ENCODE measurements around the gene CXorf38. TPM values are rescaled to one million over a fixed set of nuclear protein-coding genes. Genes with fewer than 3 reads are reported as not detected.

CXorf38 gene
- total and polyA plus RNA-seq, 9 of the 15 experiments (the other 6 are each of a cell fraction or from before 2014, with no cell fraction given): 1.2 to 12.8 (median 8.4) TPM

DNA sequence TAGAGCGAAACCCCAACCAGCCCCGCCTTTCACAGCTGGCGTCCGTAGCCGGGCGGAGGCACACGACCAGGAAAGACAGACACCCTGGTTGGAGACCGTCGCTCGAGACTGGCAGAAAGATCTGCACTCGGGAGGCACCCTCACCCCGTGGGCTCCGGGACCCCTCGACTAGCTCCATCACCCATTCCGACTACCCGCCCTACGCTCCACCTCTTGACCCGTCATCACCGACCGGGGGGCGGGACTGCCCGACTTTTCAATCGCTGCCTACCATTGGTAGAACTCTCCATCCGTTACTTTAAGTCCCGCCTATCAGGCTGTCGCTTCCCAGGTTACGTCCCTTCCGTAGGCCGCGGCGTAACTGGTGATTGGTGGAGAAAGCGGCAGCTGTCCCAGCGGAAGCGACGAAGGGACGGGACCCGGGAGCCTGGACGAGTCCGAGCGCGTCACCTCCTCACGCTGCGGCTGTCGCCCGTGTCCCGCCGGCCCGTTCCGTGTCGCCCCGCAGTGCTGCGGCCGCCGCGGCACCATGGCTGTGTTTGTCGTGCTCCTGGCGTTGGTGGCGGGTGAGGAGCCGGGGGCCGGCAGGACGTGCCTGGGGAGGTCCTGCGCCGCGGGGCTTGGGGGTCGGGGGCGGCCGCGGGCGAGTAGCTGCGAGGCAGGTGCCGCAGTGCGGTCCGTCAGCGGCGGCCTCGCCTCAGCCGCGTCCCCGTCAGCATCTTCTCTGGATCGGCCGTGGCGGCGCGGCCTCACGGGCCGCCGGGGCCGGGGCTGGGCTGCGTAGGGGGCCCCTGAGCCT is 66.6 kb downstream of the CXorf38 start, which contains the start of gene ATP6AP2:
Gene ATP6AP2 (plus strand): TSS at position 434 of the 799 bp plus-strand sequence. CDS start 96 bp downstream, at position 530.
- Histone ChIP-seq H3K9me1 (ENCODE audit: control insufficient read depth, insufficient read depth, low read length) (no peaks in the 10 kb centered on the region), H3K27me3 (ENCODE audit: control insufficient read depth in 2 of 2, insufficient read depth in 2 of 2, low read length in 2 of 2) (no peaks in the 10 kb centered on the region), H3K79me2 (ENCODE audit: control insufficient read depth, insufficient read depth, low read length) (peaks cover 25% of the 10 kb centered on the region), H3K36me3 (ENCODE audit: control insufficient read depth, insufficient read depth, low read length) (no peaks in the 10 kb centered on the region), H3K4me3 (peak within 1 kb of the TSS; percentile 88), H3K27ac (ENCODE audit: extremely low read depth, low read depth, low read length) (peak within 1 kb of the TSS; percentile 68; the same call in 2 of the 3 replicates), H3K4me2 (ENCODE audit: insufficient read depth, low read length) (peak within 1 kb of the TSS; percentile 85), H2AFZ (ENCODE audit: low read depth, low read length) (peak within 1 kb of the TSS; percentile 92), H4K20me1 (replicated peaks; ENCODE audit: control insufficient read depth, insufficient read depth, low read length) (no peaks in the 10 kb centered on the region; the same call in 1 of the 2 replicates), H3K9ac (ENCODE audit: insufficient read depth in 1 of 2, low read depth in 2 of 2, low read length in 2 of 2) (peak within 1 kb of the TSS; percentile 62 to 91), H3K9me3 (replicated peaks; ENCODE audit: control insufficient read depth, insufficient read depth, low read depth, low read length) (no peaks in the 10 kb centered on the region), H3K4me1 (replicated peaks in 1 of 2; ENCODE audit: control insufficient read depth in 2 of 2, insufficient read depth in 2 of 2, low read length in 2 of 2) (peaks cover 5 to 14% of the 10 kb centered on the region in 2 experiments; a peak in 3 of 5 replicates)
- in situ Hi-C loops (cut with MboI) (no loop called here), intact Hi-C loops (cut with micrococcal nuclease) (loop anchor here (10.0 kb wide), 1 partner anchor 64 kb away; the partner anchor contains the start of gene CXorf38)
- 1% methylated on average over 30 of the region's 89 CpGs for WGBS (ENCODE audit: insufficient coverage, low coverage, missing lambda C conversion rate)
- ATAC-seq: peak; percentile 99
- ChIA-PET POLR2A (interaction anchor here (0.5 to 0.7 kb wide), 2 partner anchors 214 to 546 kb away, joined by 3 to 4 read pairs; no protein-coding TSS in a partner anchor), CTCF (ENCODE audit: low intra/inter-chr PET ratio) (no interaction called here)
- DNase-seq (ENCODE audit: extremely low read depth in 1 of 4, low spot score in 3 of 4): peak; percentile 94 to 96 (median 95)
- peak; percentile 99 for FAIRE-seq
- BruUV-seq (replicated peaks): no TSS peak
- TF ChIP-seq ASH1L (IDR thresholded peaks at IDR 0.05; ENCODE audit: borderline replicate concordance, low read depth, partially characterized antibody) (peak; percentile 84), ZNF347 (CRISPR knock-in tag; IDR thresholded peaks at IDR 0.05; ENCODE audit: low read depth) (no peak), HLTF (IDR thresholded peaks at IDR 0.05) (no peak), ELK3 (CRISPR knock-in tag; IDR thresholded peaks at IDR 0.05) (no peak), FOXJ2 (tag; IDR thresholded peaks at IDR 0.05) (no peak), IRF2 (CRISPR knock-in tag; IDR thresholded peaks at IDR 0.05) (no peak), LCOR (CRISPR knock-in tag; IDR thresholded peaks at IDR 0.05) (no peak), U2AF1 (optimal IDR thresholded peaks at IDR 0.05; ENCODE audit: low read depth, low read length) (no peak), SUPT5H (IDR thresholded peaks at IDR 0.05) (peak; percentile 70), USF1 (CRISPR knock-in tag; IDR thresholded peaks at IDR 0.05) (peak; percentile 68; the same call in 1 of the 2 replicates)
- TF ChIP-seq, protein P1, sequence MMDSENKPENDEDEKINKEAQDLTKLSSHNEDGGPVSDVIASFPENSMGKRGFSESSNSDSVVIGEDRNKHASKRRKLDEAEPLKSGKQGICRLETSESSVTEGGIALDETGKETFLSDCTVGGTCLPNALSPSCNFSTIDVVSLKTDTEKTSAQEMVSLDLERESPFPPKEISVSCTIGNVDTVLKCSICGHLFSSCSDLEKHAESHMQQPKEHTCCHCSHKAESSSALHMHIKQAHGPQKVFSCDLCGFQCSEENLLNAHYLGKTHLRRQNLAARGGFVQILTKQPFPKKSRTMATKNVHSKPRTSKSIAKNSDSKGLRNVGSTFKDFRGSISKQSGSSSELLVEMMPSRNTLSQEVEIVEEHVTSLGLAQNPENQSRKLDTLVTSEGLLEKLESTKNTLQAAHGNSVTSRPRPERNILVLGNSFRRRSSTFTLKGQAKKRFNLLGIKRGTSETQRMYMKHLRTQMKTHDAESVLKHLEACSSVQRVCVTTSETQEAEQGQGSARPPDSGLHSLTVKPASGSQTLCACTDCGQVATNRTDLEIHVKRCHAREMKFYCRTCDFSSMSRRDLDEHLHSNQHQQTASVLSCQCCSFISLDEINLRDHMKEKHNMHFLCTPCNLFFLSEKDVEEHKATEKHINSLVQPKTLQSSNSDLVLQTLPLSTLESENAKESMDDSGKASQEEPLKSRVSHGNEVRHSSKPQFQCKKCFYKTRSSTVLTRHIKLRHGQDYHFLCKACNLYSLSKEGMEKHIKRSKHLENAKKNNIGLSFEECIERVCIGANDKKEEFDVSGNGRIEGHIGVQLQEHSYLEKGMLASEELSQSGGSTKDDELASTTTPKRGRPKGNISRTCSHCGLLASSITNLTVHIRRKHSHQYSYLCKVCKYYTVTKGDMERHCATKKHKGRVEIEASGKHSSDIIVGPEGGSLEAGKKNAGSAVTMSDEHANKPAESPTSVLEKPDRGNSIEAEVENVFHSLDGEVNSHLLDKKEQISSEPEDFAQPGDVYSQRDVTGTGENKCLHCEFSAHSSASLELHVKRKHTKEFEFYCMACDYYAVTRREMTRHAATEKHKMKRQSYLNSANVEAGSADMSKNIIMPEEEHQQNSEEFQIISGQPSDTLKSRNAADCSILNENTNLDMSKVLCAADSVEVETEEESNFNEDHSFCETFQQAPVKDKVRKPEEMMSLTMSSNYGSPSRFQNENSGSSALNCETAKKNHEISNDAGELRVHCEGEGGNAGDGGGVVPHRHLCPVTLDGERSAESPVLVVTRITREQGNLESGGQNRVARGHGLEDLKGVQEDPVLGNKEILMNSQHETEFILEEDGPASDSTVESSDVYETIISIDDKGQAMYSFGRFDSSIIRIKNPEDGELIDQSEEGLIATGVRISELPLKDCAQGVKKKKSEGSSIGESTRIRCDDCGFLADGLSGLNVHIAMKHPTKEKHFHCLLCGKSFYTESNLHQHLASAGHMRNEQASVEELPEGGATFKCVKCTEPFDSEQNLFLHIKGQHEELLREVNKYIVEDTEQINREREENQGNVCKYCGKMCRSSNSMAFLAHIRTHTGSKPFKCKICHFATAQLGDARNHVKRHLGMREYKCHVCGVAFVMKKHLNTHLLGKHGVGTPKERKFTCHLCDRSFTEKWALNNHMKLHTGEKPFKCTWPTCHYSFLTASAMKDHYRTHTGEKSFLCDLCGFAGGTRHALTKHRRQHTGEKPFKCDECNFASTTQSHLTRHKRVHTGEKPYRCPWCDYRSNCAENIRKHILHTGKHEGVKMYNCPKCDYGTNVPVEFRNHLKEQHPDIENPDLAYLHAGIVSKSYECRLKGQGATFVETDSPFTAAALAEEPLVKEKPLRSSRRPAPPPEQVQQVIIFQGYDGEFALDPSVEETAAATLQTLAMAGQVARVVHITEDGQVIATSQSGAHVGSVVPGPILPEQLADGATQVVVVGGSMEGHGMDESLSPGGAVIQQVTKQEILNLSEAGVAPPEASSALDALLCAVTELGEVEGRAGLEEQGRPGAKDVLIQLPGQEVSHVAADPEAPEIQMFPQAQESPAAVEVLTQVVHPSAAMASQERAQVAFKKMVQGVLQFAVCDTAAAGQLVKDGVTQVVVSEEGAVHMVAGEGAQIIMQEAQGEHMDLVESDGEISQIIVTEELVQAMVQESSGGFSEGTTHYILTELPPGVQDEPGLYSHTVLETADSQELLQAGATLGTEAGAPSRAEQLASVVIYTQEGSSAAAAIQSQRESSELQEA (IDR thresholded peaks at IDR 0.05; ENCODE audit: low read depth): no peak

All from K562 (cell line).